Esophagus squamous epithelium (tissue), 5 donors: Measurements from ENCODE around the gene RERE. TPM values are rescaled to one million over a fixed set of nuclear protein-coding genes. Genes with fewer than 3 reads are reported as not detected.

ENCODE experiments used
- DNase-seq: peaks from one replicate; lab custom pipeline; 2025; lab: John Stamatoyannopoulos, UW
- H3K27ac ChIP-seq, 4 donors: fragments of 200-600 bp; sonication (generic); one replicate each; pipeline ENCODE4 v1.5.1; 2016 to 2019; ENCODE audit warnings: mild to moderate bottlenecking in 1 of 4
- H3K27me3 ChIP-seq, 4 donors: fragments of 200-600 bp; sonication (generic); 1 replicate in 3 of 4; 2 replicates in 1 of 4; pipeline versions ENCODE4 v1.5.1 to v1.6.0; 2017 to 2021; ENCODE audit warnings: antibody characterized with exemption in 1 of 4
- H3K36me3 ChIP-seq, 3 donors: fragments of 200-600 bp; sonication (generic); one replicate each; pipeline ENCODE4 v1.5.1; 2016 to 2019
- H3K4me1 ChIP-seq, 3 donors: fragments of 200-600 bp; sonication (generic); one replicate each; pipeline ENCODE4 v1.5.1; 2017 to 2019
- H3K4me3 ChIP-seq, 4 donors: fragments of 200-600 bp; sonication (generic); 1 replicate in 3 of 4; 2 replicates in 1 of 4; pipeline ENCODE4 v1.5.1; 2016 to 2019; ENCODE audit warnings: mild to moderate bottlenecking in 2 of 4, moderate library complexity in 1 of 4
- H3K9me3 ChIP-seq, 3 donors: fragments of 200-600 bp; sonication (generic); one replicate each; pipeline ENCODE4 v1.5.1; 2016 to 2019
- CTCF ChIP-seq, 6 experiments: fragments of 450-650 bp in 4 of 6; fragments of 200-600 bp in 2 of 6; sonication (generic) in 2 of 6; IDR thresholded peaks; one replicate each; pipeline ENCODE4 v1.5.1; 2016 to 2019; ENCODE audit warnings: antibody characterized with exemption in 6 of 6, mild to moderate bottlenecking in 4 of 6, moderate library complexity in 4 of 6
- POLR2A ChIP-seq, 4 donors: fragments of 450-650 bp; IDR thresholded peaks; one replicate each; pipeline ENCODE4 v1.6.1; 2017; ENCODE audit warnings: antibody characterized with exemption in 4 of 4, mild to moderate bottlenecking in 4 of 4, moderate library complexity in 3 of 4
- WGBS, 2 donors: methylation state at CpG; one replicate each; pipeline ENCODE4 v1.1.5; 2018; 5-methylcytosine and 5-hydroxymethylcytosine counted together
- intact Hi-C: fragments of 100-400 bp; cut with DNase I; formaldehyde crosslinking; loops from one replicate; pipeline ENCODE4 v1.15.0; 2022
- total RNA-seq, 4 donors: library from RNA; depleted of rRNA; stranded (reverse); fragments of >200 nt; gene quantifications; one replicate each; pipeline ENCODE4 v1.1.0, GENCODE V29; 2016
- donor health status: DM: yes; HTN: yes; CAD: no.

Gene RERE
- total RNA-seq, 4 donors from 2014 or later = 27.5 to 56.6 (median 32.1) TPM

- intact Hi-C loops = no loop called here
- WGBS, 2 donors = 43 to 77% methylated on average over 5 of the region's 5 CpGs
- H3K4me3 ChIP-seq = no peak overlapping the region
- peaks cover 33 to 78% (median 58%) of the 10 kb centered on the region in 3 donors for H3K4me1 ChIP-seq
- TF ChIP-seq CTCF (IDR thresholded peaks at IDR 0.05) = no peak
- H3K27ac ChIP-seq = peak overlapping the region; percentile 62 to 84 (median 80)
- peaks cover 0 to 54% (median 10%) of the 10 kb centered on the region in 3 donors for H3K36me3 ChIP-seq
- no peak for DNase-seq
- no peaks in the 10 kb centered on the region for H3K9me3 ChIP-seq
- H3K27me3 ChIP-seq = no peaks in the 10 kb centered on the region
Measured at GRCh38 chr1:8407652-8408051, 409.8 kb downstream of the RERE start.

- Histone ChIP-seq H3K4me3 (no peak overlapping the region), H3K27me3 (no peaks in the 10 kb centered on the region), H3K9me3 (no peaks in the 10 kb centered on the region), H3K27ac (peak overlapping the region; percentile 62 to 84 (median 80)), H3K4me1 (peaks cover 26 to 71% (median 52%) of the 10 kb centered on the region in 3 donors), H3K36me3 (peaks cover 0 to 61% (median 10%) of the 10 kb centered on the region in 3 donors)
- DNase-seq = no peak
- intact Hi-C loops = no loop called here
- 77 to 93% methylated on average over 4 of the region's 4 CpGs for WGBS, 2 donors
- TF ChIP-seq POLR2A (IDR thresholded peaks at IDR 0.05) (no peak), CTCF (IDR thresholded peaks at IDR 0.05) (no peak)
Measured at GRCh38 chr1:8406960-8407359, 410.5 kb downstream of the RERE start.

DNA sequence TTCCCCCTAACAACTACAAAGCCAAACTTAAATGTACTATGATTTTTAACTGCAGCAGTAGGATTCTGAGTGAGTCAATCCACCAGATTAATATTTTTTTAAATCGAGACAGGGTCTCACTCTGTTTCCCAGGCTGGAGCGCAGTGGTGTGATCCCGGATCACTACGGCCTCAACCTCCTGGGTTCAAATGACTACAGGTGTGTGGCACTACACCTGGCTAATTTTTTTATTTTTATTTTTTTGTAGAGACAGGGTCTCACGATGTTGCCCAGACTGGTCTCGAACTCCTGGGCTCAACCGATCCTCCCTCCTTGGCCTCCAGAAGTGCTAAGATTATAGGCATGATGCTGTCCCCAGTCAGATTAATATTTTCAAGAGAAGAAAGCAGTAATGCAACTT, 411.4 kb downstream of the RERE start:
- no peak overlapping the region for H3K4me3 ChIP-seq
- WGBS, 2 donors = 93 to 95% methylated on average over 7 of the region's 7 CpGs
- no peak for TF ChIP-seq CTCF (IDR thresholded peaks at IDR 0.05)
- no peak for TF ChIP-seq POLR2A (IDR thresholded peaks at IDR 0.05)

GRCh38 chr1:8404460-8405370, 412.7 kb downstream of the RERE start:
- no peaks in the 10 kb centered on the region for H3K9me3 ChIP-seq
- TF ChIP-seq POLR2A (IDR thresholded peaks at IDR 0.05) (no peak), CTCF (IDR thresholded peaks at IDR 0.05) (no peak)
- H3K27me3 ChIP-seq = no peaks in the 10 kb centered on the region
- peaks cover 21 to 48% (median 31%) of the 10 kb centered on the region in 3 donors for H3K4me1 ChIP-seq
- 76 to 84% methylated on average over 9 to 10 of the region's 10 CpGs for WGBS, 2 donors
- no peak for DNase-seq
- H3K27ac ChIP-seq = peak overlapping the region in 3 of 4 donors; percentile 29 to 40 (median 38)
- H3K36me3 ChIP-seq = peaks cover 0 to 64% (median 10%) of the 10 kb centered on the region in 3 donors
- H3K4me3 ChIP-seq = no peak overlapping the region
- intact Hi-C loops = no loop called here

More for the DNA sequence above, 411.4 kb downstream of the RERE start:
- Histone ChIP-seq H3K9me3 (no peaks in the 10 kb centered on the region), H3K36me3 (peaks cover 0 to 71% (median 10%) of the 10 kb centered on the region in 3 donors), H3K27me3 (no peaks in the 10 kb centered on the region), H3K27ac (peak overlapping the region in 3 of 4 donors; percentile 79 to 84 (median 80)), H3K4me1 (peaks cover 26 to 61% (median 43%) of the 10 kb centered on the region in 3 donors)
- intact Hi-C loops = no loop called here
- no peak for DNase-seq

DNA sequence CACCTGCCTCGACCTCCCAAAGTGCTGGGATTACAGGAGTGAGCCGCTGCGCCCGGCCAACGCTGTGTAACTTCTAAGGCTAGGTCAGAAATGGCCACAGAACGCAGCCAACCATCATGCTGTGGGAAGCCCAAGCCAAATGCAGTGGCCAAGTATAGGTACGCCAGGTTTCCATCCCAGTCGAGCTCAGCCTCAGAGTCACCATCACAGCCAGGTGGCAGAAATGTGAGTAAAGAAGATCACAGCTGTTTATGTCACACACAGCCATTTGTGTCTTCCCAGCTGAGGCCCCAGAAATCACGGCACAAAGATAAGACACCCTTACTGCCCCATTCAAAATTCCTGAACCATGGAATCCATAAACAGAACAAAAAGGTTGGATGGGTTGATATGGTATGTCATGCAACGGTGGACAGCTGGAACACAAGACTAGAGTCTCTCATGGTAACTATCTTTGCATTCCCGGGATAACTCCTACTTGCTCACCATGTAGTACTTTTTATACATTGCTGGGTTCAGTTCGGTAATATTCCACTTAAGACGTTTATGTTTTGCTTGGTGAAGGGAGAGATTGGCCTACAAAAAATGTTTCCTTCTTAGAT, 415.2 kb downstream of the RERE start:
- H3K36me3 ChIP-seq = peaks cover 0 to 60% (median 10%) of the 10 kb centered on the region in 3 donors
- WGBS, 2 donors = 89 to 92% methylated on average over 7 of the region's 13 CpGs

More for the DNA sequence above, 415.2 kb downstream of the RERE start:
- TF ChIP-seq POLR2A (IDR thresholded peaks at IDR 0.05) (no peak), CTCF (IDR thresholded peaks at IDR 0.05) (no peak)
- H3K4me3 ChIP-seq = no peak overlapping the region
- H3K27ac ChIP-seq = no peak overlapping the region
- peaks cover 10 to 41% (median 16%) of the 10 kb centered on the region in 3 donors for H3K4me1 ChIP-seq
- H3K9me3 ChIP-seq = no peaks in the 10 kb centered on the region
- DNase-seq = no peak
- intact Hi-C loops = no loop called here
- H3K27me3 ChIP-seq = no peaks in the 10 kb centered on the region
